WTC11 (cell line): Measurements from ENCODE around the gene CDKL2.

Experiments used
- CTCF ChIP-seq: fragments of 200-600 bp; IDR thresholded peaks from 2 replicates; pipeline ENCODE4 v1.8.0; 2022; ENCODE audit warnings: antibody characterized with exemption
- E2F4 ChIP-seq: sonication (generic); formaldehyde crosslinking; IDR thresholded peaks from 2 replicates; pipeline ENCODE4 v1.8.1; 2022; ENCODE audit warnings: low read depth, mild to moderate bottlenecking, moderate library complexity, missing genetic modification reagents, borderline replicate concordance
- GABPB1 ChIP-seq: sonication (generic); formaldehyde crosslinking; IDR thresholded peaks from 2 replicates; pipeline ENCODE4 v1.8.1; 2023; ENCODE audit warnings: mild to moderate bottlenecking, missing genetic modification reagents
- MAX ChIP-seq: sonication (generic); formaldehyde crosslinking; IDR thresholded peaks from 2 replicates; pipeline ENCODE4 v1.8.0; 2022; ENCODE audit warnings: mild to moderate bottlenecking, missing genetic modification reagents
- TEAD4 ChIP-seq: sonication (generic); formaldehyde crosslinking; IDR thresholded peaks from 2 replicates; pipeline ENCODE4 v1.8.0; 2022; ENCODE audit warnings: mild to moderate bottlenecking, missing genetic modification reagents
- USF1 ChIP-seq: sonication (generic); formaldehyde crosslinking; IDR thresholded peaks from 2 replicates; pipeline ENCODE4 v1.8.0; 2022; ENCODE audit warnings: mild to moderate bottlenecking, missing genetic modification reagents
- ZNF425 ChIP-seq: fragments of 250-450 bp; sonication (Bioruptor Pico); conservative IDR thresholded peaks from 2 replicates; pipeline ENCODE4 v1.9.0; 2021; ENCODE audit warnings: mild to moderate bottlenecking

- TF ChIP-seq USF1 (CRISPR knock-in tag) (no peak), MAX (no peak), CTCF (no peak), TEAD4 (CRISPR knock-in tag) (no peak), E2F4 (CRISPR knock-in tag) (no peak), GABPB1 (CRISPR knock-in tag) (no peak), ZNF425 (CRISPR knock-in tag) (no peak)
Observed at GRCh38 chr4:75561789-75562188, 68.5 kb downstream of the CDKL2 start.
